Activated T-cell treated with anti-CD3 and anti-CD28 coated beads, Interleukin-2, amount 50 U/mL, for 4 hours (primary cell): ENCODE results near the gene FNIP2. TPM values are rescaled to one million over a fixed set of nuclear protein-coding genes. Genes with fewer than 3 reads are reported as not detected.

Experiments used
- ATAC-seq, 2 donors: fragments of 200-7000 bp; cut with Tn5 transposase; one replicate each; pipeline ENCODE4 v1.10.0; 2021
- DNase-seq: peaks from one replicate; pipeline ENCODE4 v3.0.0-alpha.2; 2020
- H3K27me3 Mint-ChIP-seq: one replicate; pipeline ENCODE4 v1.8.0; 2021; ENCODE audit warnings: low read depth, mixed read lengths
- H3K36me3 Mint-ChIP-seq: one replicate; pipeline ENCODE4 v1.8.0; 2022; ENCODE audit warnings: mixed read lengths; ENCODE audit not compliant: insufficient read depth
- H3K4me1 Mint-ChIP-seq: one replicate; pipeline ENCODE4 v1.8.0; 2021; ENCODE audit warnings: low read depth, mixed read lengths
- H3K4me3 Mint-ChIP-seq: one replicate; pipeline ENCODE4 v1.8.0; 2021; ENCODE audit warnings: mild to moderate bottlenecking, moderate library complexity, mixed read lengths
- H3K9me3 Mint-ChIP-seq: one replicate; pipeline ENCODE4 v1.8.0; 2021; ENCODE audit warnings: mixed read lengths
- total RNA-seq, 3 donors: library from RNA; stranded (reverse); gene quantifications; one replicate each; pipeline ENCODE4 v1.2.1, GENCODE V29; 2021

FNIP2 gene
- total RNA-seq, 3 donors from 2014 or later, result 9.0 to 13.0 (median 10.6) TPM

- ATAC-seq (peak; percentile 73 to 82), DNase-seq (no peak)
- Mint-ChIP-seq H3K4me3 (peak overlapping the region; percentile 32), H3K27me3 (no peaks in the 10 kb centered on the region), H3K4me1 (peaks cover 38% of the 10 kb centered on the region), H3K9me3 (no peaks in the 10 kb centered on the region), H3K36me3 (no peaks in the 10 kb centered on the region)
Measured at GRCh38 chr4:158809611-158810486, 41.0 kb downstream of the FNIP2 start.

GRCh38 chr4:158810487-158811215 is 41.8 kb downstream of the FNIP2 start:
- Mint-ChIP-seq H3K9me3 (no peaks in the 10 kb centered on the region), H3K4me1 (peaks cover 38% of the 10 kb centered on the region), H3K36me3 (no peaks in the 10 kb centered on the region), H3K4me3 (peak overlapping the region; percentile 32), H3K27me3 (no peaks in the 10 kb centered on the region)
- DNase-seq (no peak), ATAC-seq (peak in 1 of 2 donors; percentile 12)

GRCh38 chr4:158811216-158811540 is 42.4 kb downstream of the FNIP2 start:
- ATAC-seq, result no peak
- no peak overlapping the region for H3K4me3 Mint-ChIP-seq
- H3K4me1 Mint-ChIP-seq, result peaks cover 38% of the 10 kb centered on the region
- no peaks in the 10 kb centered on the region for H3K27me3 Mint-ChIP-seq
- H3K36me3 Mint-ChIP-seq, result no peaks in the 10 kb centered on the region
- DNase-seq, result no peak
- no peaks in the 10 kb centered on the region for H3K9me3 Mint-ChIP-seq

- DNase-seq (no peak), ATAC-seq (no peak)
- H3K4me1 Mint-ChIP-seq, result peaks cover 38% of the 10 kb centered on the region
- H3K9me3 Mint-ChIP-seq, result no peaks in the 10 kb centered on the region
- no peaks in the 10 kb centered on the region for H3K27me3 Mint-ChIP-seq
- H3K36me3 Mint-ChIP-seq, result no peaks in the 10 kb centered on the region
- peak overlapping the region; percentile 30 for H3K4me3 Mint-ChIP-seq
Measured at GRCh38 chr4:158811704-158812103, 42.9 kb downstream of the FNIP2 start.

GRCh38 chr4:158812133-158812532 is 43.3 kb downstream of the FNIP2 start:
- Mint-ChIP-seq H3K36me3 (no peaks in the 10 kb centered on the region), H3K4me3 (no peak overlapping the region), H3K4me1 (peaks cover 39% of the 10 kb centered on the region), H3K9me3 (no peaks in the 10 kb centered on the region), H3K27me3 (no peaks in the 10 kb centered on the region)
- DNase-seq, result no peak
- ATAC-seq, result no peak

- DNase-seq, result no peak
- peaks cover 39% of the 10 kb centered on the region for H3K4me1 Mint-ChIP-seq
- no peak for ATAC-seq
- H3K27me3 Mint-ChIP-seq, result no peaks in the 10 kb centered on the region
- H3K4me3 Mint-ChIP-seq, result no peak overlapping the region
- no peaks in the 10 kb centered on the region for H3K9me3 Mint-ChIP-seq
- no peaks in the 10 kb centered on the region for H3K36me3 Mint-ChIP-seq
Measured at GRCh38 chr4:158812543-158812942, 43.7 kb downstream of the FNIP2 start.

- Mint-ChIP-seq H3K4me1 (peaks cover 41% of the 10 kb centered on the region), H3K27me3 (no peaks in the 10 kb centered on the region), H3K9me3 (no peaks in the 10 kb centered on the region), H3K36me3 (no peaks in the 10 kb centered on the region), H3K4me3 (no peak overlapping the region)
- DNase-seq (no peak), ATAC-seq (no peak)
Measured at GRCh38 chr4:158813113-158813512, 44.3 kb downstream of the FNIP2 start.

- no peaks in the 10 kb centered on the region for H3K9me3 Mint-ChIP-seq
- H3K36me3 Mint-ChIP-seq, result no peaks in the 10 kb centered on the region
- no peak for DNase-seq
- H3K4me3 Mint-ChIP-seq, result no peak overlapping the region
- peaks cover 40% of the 10 kb centered on the region for H3K4me1 Mint-ChIP-seq
- no peak for ATAC-seq
- H3K27me3 Mint-ChIP-seq, result no peaks in the 10 kb centered on the region
Measured at GRCh38 chr4:158814207-158814606, 45.4 kb downstream of the FNIP2 start.

- DNase-seq, result no peak
- Mint-ChIP-seq H3K4me1 (peaks cover 35% of the 10 kb centered on the region), H3K9me3 (no peaks in the 10 kb centered on the region), H3K4me3 (no peak overlapping the region), H3K27me3 (no peaks in the 10 kb centered on the region), H3K36me3 (no peaks in the 10 kb centered on the region)
- no peak for ATAC-seq
Measured at GRCh38 chr4:158814636-158815330, 46.0 kb downstream of the FNIP2 start.

- no peak for ATAC-seq
- H3K4me3 Mint-ChIP-seq, result no peak overlapping the region
- DNase-seq, result no peak
- no peaks in the 10 kb centered on the region for H3K27me3 Mint-ChIP-seq
- H3K4me1 Mint-ChIP-seq, result peaks cover 28% of the 10 kb centered on the region
- no peaks in the 10 kb centered on the region for H3K9me3 Mint-ChIP-seq
- no peaks in the 10 kb centered on the region for H3K36me3 Mint-ChIP-seq
Measured at GRCh38 chr4:158816955-158817354, 48.1 kb downstream of the FNIP2 start.

GRCh38 chr4:158817562-158818296 is 48.9 kb downstream of the FNIP2 start:
- Mint-ChIP-seq H3K27me3 (no peaks in the 10 kb centered on the region), H3K36me3 (no peaks in the 10 kb centered on the region), H3K4me3 (no peak overlapping the region), H3K4me1 (peaks cover 25% of the 10 kb centered on the region), H3K9me3 (no peaks in the 10 kb centered on the region)
- peak; percentile 66 to 76 for ATAC-seq
- no peak for DNase-seq

GRCh38 chr4:158818560-158819140 is 49.8 kb downstream of the FNIP2 start:
- Mint-ChIP-seq H3K4me3 (no peak overlapping the region), H3K27me3 (no peaks in the 10 kb centered on the region), H3K9me3 (no peaks in the 10 kb centered on the region), H3K4me1 (peaks cover 28% of the 10 kb centered on the region), H3K36me3 (no peaks in the 10 kb centered on the region)
- ATAC-seq, result no peak
- DNase-seq, result no peak

- Mint-ChIP-seq H3K9me3 (no peaks in the 10 kb centered on the region), H3K27me3 (no peaks in the 10 kb centered on the region), H3K36me3 (no peaks in the 10 kb centered on the region), H3K4me3 (no peak overlapping the region), H3K4me1 (peaks cover 38% of the 10 kb centered on the region)
- DNase-seq (no peak), ATAC-seq (no peak)
Measured at GRCh38 chr4:158819942-158820786, 51.3 kb downstream of the FNIP2 start.
